GM06990 (cell line): Measurements from ENCODE around the gene RGS21.

ENCODE experiments used
- DNase-seq: peaks from one replicate; pipeline ENCODE4 v3.0.0-alpha.2; 2011; ENCODE audit not compliant: insufficient read length; ENCODE audit errors: extremely low read depth
- H3K27me3 ChIP-seq: replicated peaks from 2 replicates; pipeline ENCODE4 v1.6.0; 2011; ENCODE audit warnings: low read length; ENCODE audit not compliant: control insufficient read depth, insufficient read depth
- H3K36me3 ChIP-seq: 2 replicates; pipeline ENCODE4 v1.5.1; 2011; ENCODE audit warnings: low read length; ENCODE audit not compliant: control insufficient read depth, insufficient read depth
- H3K4me3 ChIP-seq: replicated peaks from 2 replicates; pipeline ENCODE4 v1.5.1; 2011; ENCODE audit warnings: low read depth, mild to moderate bottlenecking, control low read depth, low read length
- CTCF ChIP-seq: IDR thresholded peaks from 2 replicates; pipeline ENCODE4 v1.5.1; 2011; ENCODE audit warnings: low read length, control low read depth, mild to moderate bottlenecking, inconsistent platforms; ENCODE audit not compliant: insufficient read depth, poor library complexity, severe bottlenecking

Gene RGS21

GRCh38 chr1:192316942-192317450, at the start of gene RGS21:
Gene RGS21 (plus strand): TSS chr1:192316992. CDS start chr1:192343037, 26,045 bp downstream.
- no peak for TF ChIP-seq CTCF
- no peak for DNase-seq
- H3K36me3 ChIP-seq: no peaks in the 10 kb centered on the region

GRCh38 chr1:192268468-192269052, 48.2 kb upstream of the RGS21 start:
- TF ChIP-seq CTCF: no peak
- no peak for DNase-seq
- Histone ChIP-seq H3K4me3 (no peak overlapping the region), H3K36me3 (no peaks in the 10 kb centered on the region), H3K27me3 (no peaks in the 10 kb centered on the region)

More at GRCh38 chr1:192316942-192317450, at the start of gene RGS21:
- Histone ChIP-seq H3K4me3 (no peak within 1 kb of the TSS), H3K27me3 (no peaks in the 10 kb centered on the region)

GRCh38 chr1:192270398-192270797, 46.4 kb upstream of the RGS21 start:
- DNase-seq: no peak
- Histone ChIP-seq H3K4me3 (no peak overlapping the region), H3K36me3 (no peaks in the 10 kb centered on the region), H3K27me3 (no peaks in the 10 kb centered on the region)
- TF ChIP-seq CTCF: no peak

GRCh38 chr1:192272732-192273131, 44.1 kb upstream of the RGS21 start:
- Histone ChIP-seq H3K27me3 (no peaks in the 10 kb centered on the region), H3K4me3 (no peak overlapping the region), H3K36me3 (no peaks in the 10 kb centered on the region)
- no peak for TF ChIP-seq CTCF
- DNase-seq: no peak

GRCh38 chr1:192274588-192274987, 42.2 kb upstream of the RGS21 start:
- no peak for TF ChIP-seq CTCF
- Histone ChIP-seq H3K36me3 (no peaks in the 10 kb centered on the region), H3K27me3 (no peaks in the 10 kb centered on the region), H3K4me3 (no peak overlapping the region)
- DNase-seq: no peak

GRCh38 chr1:192277635-192278034, 39.2 kb upstream of the RGS21 start:
- H3K36me3 ChIP-seq: no peaks in the 10 kb centered on the region
- H3K4me3 ChIP-seq: no peak overlapping the region
- no peak for TF ChIP-seq CTCF
- no peaks in the 10 kb centered on the region for H3K27me3 ChIP-seq
- no peak for DNase-seq
